ENCODE results near the gene TPRN.

TPRN gene

GRCh38 chr9:137206602-137207001 is 6.1 kb upstream of the TPRN start:
- DNase-seq (ENCODE audit: low spot score) = no peak

DNA sequence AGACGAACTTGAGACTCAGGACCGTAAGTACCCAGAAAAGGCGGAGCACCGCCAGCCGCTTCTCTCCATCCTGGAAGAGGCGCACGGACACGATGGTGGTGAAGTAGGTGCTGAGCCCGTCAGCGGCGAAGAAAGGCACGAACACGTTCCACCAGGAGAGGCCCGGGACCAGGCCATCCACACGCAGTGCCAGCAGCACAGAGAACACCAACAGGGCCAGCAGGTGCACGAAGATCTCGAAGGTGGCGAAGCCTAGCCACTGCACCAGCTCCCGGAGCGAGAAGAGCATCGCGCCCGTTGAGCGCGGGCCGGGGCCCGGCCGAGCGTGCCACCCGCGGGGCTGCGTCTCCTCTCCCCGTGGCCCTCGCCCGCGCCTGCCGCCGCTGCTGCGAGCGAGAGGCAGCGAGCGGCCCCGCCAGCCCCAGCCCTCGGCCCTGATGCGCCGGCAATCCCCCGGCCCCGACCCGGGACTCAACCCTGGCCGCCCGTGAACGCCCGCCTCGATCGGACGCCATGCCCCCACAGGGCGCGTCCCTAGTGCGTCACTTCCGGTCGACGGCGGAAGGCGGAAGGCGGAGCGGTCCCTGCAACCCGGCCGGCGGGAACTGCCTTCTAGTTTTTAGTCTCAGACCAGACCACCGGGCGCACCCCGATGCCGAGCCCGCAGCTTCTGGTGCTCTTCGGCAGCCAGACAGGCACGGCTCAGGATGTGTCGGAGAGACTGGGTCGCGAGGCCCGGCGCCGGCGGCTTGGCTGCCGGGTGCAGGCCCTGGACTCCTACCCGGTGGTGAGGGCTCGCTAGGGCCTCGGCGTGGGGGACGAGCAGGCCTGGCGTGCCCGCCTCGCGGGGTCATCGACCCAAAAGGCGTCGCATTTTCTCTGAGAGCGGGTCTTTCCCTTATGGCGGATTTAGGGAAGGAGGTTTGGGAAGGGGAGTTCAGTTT is 4.9 kb upstream of the TPRN start, which contains the start of the genes NDOR1 and TMEM203:
TSS of gene NDOR1 (plus strand) at position 575 of the 944 bp plus-strand sequence. CDS start at position 653, 78 bp downstream.
TSS of gene TMEM203 (minus strand) at position 523 of the 944 bp plus-strand sequence. CDS start at position 289, 234 bp downstream.
- DNase-seq (ENCODE audit: low spot score) = peak; percentile 92

DNA sequence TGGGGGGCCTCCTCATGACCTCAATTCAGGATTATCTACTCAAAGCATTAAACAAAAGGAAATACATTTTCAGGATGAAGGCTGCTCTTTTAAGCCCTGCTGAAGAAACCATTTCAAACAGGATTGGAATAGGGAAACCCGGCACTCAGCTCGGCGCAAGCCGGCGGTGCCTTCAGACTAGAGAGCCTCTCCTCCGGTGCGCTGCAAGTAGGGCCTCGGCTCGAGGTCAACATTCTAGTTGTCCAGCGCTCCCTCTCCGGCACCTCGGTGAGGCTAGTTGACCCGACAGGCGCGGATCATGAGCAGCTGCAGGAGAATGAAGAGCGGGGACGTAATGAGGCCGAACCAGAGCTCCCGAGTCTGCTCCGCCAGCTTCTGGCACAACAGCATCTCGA is 4.2 kb upstream of the TPRN start:
- no peak for DNase-seq (ENCODE audit: low spot score)

GRCh38 chr9:137202966-137203365 is 2.4 kb upstream of the TPRN start:
- no peak for DNase-seq (ENCODE audit: low spot score)

DNA sequence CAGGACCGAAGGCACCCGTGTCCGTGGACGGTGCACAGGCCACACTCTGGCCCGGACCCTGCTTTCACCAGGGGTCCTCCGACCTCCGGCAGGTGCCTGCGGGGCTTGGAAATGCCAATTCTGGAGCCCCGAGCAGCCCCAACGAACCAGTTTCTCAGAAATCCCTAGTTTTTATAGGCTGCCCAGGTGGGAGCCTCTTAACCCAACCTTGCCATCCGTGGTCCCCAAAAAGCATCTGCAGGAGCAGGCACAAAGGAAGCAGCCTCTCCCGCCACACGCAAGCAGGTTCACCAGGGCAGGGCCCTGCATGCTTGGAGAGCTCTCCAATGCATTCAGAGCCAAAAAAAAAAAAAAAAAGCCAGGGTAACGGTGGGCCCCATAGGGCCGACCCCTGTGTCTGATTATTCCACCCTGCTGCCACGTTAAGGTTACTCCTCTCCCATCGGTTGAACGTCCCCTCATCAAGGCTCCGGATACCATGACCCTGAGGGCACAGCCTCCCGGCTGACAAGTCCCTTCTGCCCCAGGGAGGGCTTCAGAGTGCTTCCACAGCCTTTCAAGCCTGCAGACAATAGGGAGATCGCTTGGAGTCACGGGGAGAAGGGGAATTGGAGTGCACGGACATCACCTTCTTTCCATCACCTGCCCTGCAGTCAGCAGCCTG is 796 bp upstream of the TPRN start:
- no peak for DNase-seq (ENCODE audit: low spot score)

GRCh38 chr9:137199411-137200121 is 975 bp downstream of the TPRN start:
- no peak for DNase-seq (ENCODE audit: low spot score)

- no peak for DNase-seq (ENCODE audit: low spot score)
Observed at GRCh38 chr9:137198902-137199283, 1.6 kb downstream of the TPRN start.

- DNase-seq (ENCODE audit: low spot score) = no peak
Observed at GRCh38 chr9:137198051-137198901, 2.3 kb downstream of the TPRN start.

- no peak for DNase-seq (ENCODE audit: low spot score)
Observed at GRCh38 chr9:137195525-137196220, 4.9 kb downstream of the TPRN start.

DNA sequence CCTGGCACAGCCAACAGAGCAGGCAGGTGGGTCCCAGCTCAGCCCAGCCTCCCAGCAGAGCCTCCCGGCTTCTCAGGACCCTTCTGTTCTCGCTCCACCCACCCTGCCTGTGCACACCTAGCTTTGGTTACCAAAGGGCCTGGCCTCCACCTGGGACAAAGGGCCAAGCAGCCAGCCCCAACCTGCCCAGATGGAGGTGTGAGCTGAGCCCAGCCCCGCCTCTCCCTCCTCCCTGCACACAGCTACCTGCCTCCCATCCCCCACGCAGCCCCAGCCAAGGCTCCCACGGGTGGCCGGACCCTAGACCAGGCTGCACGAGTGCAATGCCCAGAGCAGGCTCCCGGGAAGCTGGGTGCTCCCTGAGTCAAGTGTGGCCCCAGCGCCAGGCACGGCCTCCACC is 5.6 kb downstream of the TPRN start:
- DNase-seq (ENCODE audit: low spot score) = no peak

DNA sequence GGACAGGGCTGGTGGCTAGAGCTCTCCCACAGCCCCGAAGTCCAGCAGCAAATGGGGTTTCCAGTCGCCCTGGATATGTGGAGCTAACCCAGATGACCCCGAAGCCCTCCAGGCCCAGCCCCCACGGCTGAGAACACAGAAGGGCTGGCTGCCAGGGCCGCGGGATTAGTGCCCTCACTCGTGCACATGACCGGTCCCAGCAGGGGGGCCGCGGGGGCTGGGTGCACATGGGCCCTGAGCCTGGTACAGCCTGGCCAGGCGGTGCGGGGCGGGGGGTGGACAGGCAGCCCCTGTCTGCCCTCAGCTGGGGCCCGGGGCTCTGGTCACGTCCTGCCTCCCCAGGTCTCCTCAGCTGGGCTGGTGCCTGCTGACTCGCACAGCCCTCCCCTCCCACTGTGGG is 6.2 kb downstream of the TPRN start:
- no peak for DNase-seq (ENCODE audit: low spot score)

- DNase-seq (ENCODE audit: low spot score) = no peak
Observed at GRCh38 chr9:137193771-137194170, 6.8 kb downstream of the TPRN start.

DNA sequence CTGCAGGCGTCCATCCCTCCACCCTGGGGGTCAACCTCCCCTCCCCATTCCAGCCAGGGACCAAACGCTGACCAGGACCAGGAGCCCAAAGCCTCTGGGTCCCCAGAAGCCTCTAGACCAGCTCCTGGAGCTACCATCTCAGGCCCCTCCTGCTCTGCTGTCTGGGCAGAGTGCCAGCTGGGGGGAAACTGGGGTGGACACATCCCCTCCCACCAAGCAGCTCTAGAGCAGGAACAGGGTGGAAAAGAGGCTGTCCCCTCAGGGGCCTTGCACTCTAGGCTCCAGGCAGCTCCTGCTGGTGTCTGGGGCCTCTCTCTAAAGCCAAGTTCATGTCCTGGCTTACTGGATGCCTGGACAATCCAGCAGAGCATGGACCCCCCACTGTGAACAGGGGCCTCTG is 7.7 kb downstream of the TPRN start:
- no peak for DNase-seq (ENCODE audit: low spot score)

DNA sequence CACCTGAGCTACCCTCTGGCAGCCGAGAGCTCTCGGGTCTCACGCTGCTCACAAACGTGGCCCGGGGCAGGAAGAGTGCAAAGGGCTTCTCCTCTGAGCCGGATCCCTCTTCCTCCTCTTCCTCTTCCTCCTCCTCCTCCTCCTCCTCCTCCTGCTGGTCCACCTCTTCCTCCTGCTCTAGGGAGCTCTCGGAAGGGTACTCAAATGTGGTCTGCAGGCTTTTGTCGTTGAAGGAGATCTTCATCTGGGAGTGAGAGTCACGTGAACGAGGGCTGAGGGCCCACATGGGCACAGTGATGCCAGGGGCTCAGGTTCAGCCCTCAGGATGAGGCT is 8.1 kb downstream of the TPRN start:
- no peak for DNase-seq (ENCODE audit: low spot score)

DNA sequence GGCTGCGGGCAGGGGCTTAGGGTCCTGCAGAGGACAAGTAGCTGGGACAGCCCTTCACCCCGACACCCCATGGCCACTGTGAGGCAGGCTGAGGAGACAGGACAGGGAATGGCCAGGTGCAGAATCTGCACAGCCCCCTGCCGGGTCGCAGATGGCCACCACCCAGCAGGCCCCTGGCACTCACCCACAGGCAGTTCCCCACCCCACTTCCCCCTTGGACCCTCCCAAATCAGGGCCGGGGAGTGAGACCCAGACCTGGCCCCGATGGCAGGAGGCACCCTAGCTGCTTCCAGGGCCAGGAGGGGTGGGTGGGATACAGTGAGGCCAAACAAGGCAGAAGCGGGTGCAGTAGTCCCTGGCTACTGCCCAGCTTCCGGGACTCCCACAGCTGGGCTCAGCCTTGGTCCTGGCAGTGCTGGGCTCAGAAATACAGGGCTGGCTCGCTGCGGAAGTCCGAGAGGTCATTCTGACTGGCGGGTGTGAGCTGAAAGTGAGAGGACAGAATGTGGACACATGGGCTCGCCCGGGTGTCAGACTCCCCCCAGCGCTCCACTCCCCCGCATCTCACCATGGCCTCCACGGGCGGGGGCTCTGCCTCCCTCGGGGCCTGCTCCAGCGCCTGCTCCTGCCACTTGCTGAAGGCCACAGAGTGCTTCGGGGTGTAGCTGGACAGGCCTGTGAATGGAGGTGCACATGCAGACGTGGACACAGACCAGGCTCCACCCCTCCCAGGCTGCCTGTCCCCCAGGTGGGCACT is 8.7 kb downstream of the TPRN start:
- DNase-seq (ENCODE audit: low spot score) = no peak

- DNase-seq (ENCODE audit: low spot score) = no peak
Observed at GRCh38 chr9:137191245-137191644, 9.3 kb downstream of the TPRN start.

DNA sequence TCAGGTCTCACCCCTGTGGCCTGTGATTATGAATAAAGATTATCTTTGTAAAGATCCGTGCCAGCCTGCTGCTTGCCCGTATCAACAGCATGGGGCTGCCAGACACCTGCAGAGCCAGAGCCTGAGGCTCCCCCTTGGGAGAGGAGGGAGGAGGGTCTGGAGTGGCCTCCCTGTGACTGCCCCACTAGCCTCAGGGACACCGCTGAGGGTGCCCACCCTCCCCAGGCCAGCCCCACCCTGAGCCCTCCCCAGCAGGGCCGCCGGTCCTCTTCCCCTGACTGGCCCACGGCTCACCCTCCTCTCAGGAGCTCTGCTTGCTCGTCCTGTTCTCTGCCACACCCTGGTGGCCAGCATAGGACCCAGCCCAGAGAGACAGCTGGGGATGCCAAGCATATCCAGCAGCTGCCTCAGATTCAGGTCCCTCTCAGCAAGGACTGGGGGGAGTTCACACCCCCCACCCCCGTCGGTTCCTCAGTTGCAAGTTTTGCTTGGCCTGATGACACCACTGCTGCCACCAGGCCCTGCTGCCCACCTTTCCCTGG is 10.2 kb downstream of the TPRN start:
- no peak for DNase-seq (ENCODE audit: low spot score)

DNA sequence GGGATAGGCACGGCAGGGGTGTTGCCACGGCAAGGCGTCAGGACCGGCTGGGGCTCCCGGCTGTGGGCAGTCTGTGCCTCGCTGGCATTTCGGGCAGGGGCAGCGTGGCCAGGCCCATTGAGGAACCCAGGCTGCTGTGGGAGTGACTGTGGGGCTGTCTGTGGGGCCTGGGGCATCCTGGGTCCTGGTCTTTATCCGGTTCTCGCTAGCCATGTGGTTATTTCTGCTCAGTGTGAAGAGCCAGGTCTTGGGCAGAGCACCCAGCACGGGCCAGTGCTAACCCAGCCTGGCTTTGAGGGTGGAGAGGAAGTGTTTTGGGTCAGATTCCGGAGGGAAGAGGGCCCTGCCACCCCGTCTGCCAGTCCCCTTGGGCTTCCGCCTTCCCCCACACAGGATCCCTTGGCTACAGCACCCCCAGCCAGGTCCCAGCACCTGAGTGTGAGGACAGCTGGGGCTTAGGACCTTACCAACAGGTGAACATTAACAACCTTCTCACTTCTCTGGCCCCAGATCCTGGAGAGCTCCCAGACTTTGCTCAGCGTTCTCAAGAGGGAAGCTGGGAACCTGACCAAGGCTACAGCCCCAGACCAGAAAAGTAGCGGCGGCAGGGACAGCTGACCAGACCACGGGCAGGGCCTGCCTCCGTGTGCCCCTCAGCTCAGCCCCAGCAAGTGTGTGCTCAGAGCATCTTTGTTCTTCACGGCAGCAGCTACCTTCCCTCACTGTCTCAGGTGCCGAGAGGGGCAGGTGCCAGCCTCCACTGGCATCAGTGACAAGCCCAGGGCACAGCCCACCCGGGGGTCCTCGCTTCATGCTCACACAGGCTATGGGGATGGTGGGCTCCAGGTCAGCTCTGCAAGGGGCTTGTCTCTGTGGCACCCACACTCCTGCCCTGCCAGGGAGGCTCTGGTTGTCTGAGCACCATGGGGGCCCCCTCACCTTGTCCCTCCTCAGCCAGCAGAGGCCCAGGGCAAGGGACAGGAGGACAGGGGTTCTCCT is 10.9 kb downstream of the TPRN start:
- DNase-seq (ENCODE audit: low spot score) = no peak

Data from germinal center (tissue), 1 donor.